ENCODE data around the gene PPM1F. TPM values are rescaled to one million over a fixed set of nuclear protein-coding genes. Genes with fewer than 3 reads are reported as not detected.

PPM1F gene
- total RNA-seq, 1 donor from 2014 or later: 51.0 TPM

DNA sequence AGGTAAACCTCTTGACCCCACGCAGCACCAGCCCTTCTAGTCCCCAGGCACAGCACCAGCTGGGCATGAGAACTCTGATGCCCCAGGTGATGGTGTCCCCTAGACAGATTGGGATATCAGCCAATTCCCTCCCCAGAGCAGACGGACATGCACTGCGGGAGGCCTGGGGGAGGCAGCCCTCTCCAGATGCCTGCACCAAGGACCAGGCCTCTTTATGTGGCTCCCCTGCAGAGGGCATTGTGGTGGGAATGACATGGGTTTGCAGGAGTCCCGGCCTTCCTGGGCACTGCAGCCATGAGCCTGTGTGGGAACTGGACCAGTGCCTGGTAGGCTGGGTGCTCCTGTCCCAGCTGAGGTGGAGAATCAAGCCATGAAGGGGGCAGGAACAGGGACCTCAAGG is 25.9 kb downstream of the PPM1F start:
- DNase-seq (no peak), ATAC-seq (no peak)
- intact Hi-C loops (cut with DNase I): no loop called here
- H3K9me3 ChIP-seq: no peaks in the 10 kb centered on the region
- TF ChIP-seq, protein P1, sequence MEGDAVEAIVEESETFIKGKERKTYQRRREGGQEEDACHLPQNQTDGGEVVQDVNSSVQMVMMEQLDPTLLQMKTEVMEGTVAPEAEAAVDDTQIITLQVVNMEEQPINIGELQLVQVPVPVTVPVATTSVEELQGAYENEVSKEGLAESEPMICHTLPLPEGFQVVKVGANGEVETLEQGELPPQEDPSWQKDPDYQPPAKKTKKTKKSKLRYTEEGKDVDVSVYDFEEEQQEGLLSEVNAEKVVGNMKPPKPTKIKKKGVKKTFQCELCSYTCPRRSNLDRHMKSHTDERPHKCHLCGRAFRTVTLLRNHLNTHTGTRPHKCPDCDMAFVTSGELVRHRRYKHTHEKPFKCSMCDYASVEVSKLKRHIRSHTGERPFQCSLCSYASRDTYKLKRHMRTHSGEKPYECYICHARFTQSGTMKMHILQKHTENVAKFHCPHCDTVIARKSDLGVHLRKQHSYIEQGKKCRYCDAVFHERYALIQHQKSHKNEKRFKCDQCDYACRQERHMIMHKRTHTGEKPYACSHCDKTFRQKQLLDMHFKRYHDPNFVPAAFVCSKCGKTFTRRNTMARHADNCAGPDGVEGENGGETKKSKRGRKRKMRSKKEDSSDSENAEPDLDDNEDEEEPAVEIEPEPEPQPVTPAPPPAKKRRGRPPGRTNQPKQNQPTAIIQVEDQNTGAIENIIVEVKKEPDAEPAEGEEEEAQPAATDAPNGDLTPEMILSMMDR (IDR thresholded peaks at IDR 0.05): no peak
- H3K36me3 ChIP-seq: peaks cover 94% of the 10 kb centered on the region
- no peak overlapping the region for H3K27ac ChIP-seq
- no peaks in the 10 kb centered on the region for H3K4me1 ChIP-seq
- no peaks in the 10 kb centered on the region for H3K27me3 ChIP-seq (ENCODE audit: low read depth)
- H3K4me3 ChIP-seq: no peak overlapping the region

DNA sequence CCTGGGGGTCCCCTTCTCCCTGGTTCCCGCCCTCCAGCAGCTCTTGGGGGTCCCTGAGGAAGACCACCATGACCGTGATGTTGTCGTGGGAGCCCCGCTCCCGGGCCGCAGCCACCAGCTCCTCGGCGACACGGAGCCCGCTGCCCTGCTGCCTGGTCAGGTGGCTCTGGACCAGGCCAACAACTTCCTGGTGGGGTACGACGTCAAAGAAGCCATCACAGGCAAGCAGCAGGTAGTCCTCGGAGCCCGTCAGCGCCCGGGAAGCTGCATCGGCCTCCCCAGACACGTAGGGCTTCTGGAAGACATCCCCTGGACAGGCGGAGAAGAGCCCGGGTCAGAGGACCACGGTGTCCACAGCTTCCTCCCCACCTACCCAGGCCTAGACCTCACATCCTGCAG is 29.5 kb downstream of the PPM1F start:
- TF ChIP-seq, protein P1 (IDR thresholded peaks at IDR 0.05): no peak
- no peaks in the 10 kb centered on the region for H3K4me1 ChIP-seq
- H3K27ac ChIP-seq: no peak overlapping the region
- H3K27me3 ChIP-seq (ENCODE audit: low read depth): no peaks in the 10 kb centered on the region
- intact Hi-C loops (cut with DNase I): no loop called here
- H3K4me3 ChIP-seq: no peak overlapping the region
- peaks cover 80% of the 10 kb centered on the region for H3K36me3 ChIP-seq
- no peaks in the 10 kb centered on the region for H3K9me3 ChIP-seq
- no peak for ATAC-seq
- DNase-seq: no peak

DNA sequence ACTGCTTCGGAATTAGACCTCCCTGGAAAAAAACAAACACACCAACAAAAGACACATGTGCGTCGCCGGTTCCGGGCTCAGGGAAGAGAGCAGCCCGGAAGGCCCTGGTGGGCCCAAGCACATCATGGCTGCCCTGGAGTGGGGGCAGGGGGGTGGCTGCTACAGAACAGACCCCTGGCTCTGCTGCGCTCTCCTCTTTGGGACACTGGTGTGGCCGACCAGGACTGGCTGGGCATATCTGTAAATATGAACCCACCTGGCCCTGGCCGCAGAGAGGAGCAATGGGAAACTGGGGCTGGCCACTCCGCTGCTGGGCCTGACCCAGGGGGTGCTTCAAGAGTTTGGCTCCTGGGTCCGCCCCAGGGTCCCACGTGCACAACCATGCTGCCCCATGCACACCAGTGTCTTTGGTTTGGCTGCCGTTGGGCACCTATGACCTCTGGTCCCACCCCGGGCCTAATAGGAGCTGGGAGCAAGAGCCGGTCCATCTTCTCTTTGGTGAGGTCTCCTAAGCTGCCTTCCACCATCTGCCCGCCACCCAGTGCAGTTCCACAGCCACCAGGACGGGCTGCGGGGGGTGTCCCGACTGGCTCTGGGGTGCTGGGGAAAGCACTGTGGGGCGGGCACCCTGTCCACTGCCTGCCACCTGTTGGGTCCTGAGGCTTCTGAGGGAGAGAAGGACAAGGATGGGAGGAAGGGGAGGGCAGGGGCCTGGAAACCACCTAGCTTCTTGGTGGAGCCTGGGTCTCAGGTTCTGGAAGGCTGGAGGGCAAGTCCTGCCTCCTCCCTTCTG is 30.1 kb downstream of the PPM1F start:
- TF ChIP-seq, protein P1 (IDR thresholded peaks at IDR 0.05): no peak
- Histone ChIP-seq H3K27me3 (ENCODE audit: low read depth) (no peaks in the 10 kb centered on the region), H3K9me3 (no peaks in the 10 kb centered on the region), H3K36me3 (peaks cover 74% of the 10 kb centered on the region), H3K27ac (no peak overlapping the region), H3K4me1 (no peaks in the 10 kb centered on the region), H3K4me3 (no peak overlapping the region)
- DNase-seq (no peak), ATAC-seq (no peak)
- intact Hi-C loops (cut with DNase I): no loop called here

DNA sequence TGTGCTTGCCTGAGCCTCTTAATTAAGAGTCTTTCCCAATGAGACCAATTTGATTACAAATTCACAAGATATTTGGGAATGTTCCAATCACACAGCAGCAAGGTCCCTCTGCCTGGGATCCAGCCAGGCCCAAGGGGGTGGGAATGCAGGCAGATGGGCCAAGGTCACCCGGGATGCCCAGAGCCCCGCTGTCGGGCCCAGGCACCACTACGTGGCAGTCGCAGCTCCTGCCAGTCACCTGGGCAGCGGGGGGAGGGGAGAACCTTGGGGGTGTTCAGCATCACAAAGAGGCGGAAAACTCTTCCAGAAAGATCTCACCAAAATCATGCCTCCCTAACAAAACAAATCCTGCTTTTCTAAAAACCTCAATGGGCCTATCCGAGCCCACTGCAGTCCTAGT is 30.9 kb downstream of the PPM1F start:
- no peak for DNase-seq
- no peaks in the 10 kb centered on the region for H3K9me3 ChIP-seq
- no peak for ATAC-seq
- TF ChIP-seq, protein P1 (IDR thresholded peaks at IDR 0.05): no peak
- no peaks in the 10 kb centered on the region for H3K27me3 ChIP-seq (ENCODE audit: low read depth)
- H3K27ac ChIP-seq: no peak overlapping the region
- no peaks in the 10 kb centered on the region for H3K4me1 ChIP-seq
- intact Hi-C loops (cut with DNase I): no loop called here
- no peak overlapping the region for H3K4me3 ChIP-seq
- H3K36me3 ChIP-seq: peaks cover 67% of the 10 kb centered on the region

DNA sequence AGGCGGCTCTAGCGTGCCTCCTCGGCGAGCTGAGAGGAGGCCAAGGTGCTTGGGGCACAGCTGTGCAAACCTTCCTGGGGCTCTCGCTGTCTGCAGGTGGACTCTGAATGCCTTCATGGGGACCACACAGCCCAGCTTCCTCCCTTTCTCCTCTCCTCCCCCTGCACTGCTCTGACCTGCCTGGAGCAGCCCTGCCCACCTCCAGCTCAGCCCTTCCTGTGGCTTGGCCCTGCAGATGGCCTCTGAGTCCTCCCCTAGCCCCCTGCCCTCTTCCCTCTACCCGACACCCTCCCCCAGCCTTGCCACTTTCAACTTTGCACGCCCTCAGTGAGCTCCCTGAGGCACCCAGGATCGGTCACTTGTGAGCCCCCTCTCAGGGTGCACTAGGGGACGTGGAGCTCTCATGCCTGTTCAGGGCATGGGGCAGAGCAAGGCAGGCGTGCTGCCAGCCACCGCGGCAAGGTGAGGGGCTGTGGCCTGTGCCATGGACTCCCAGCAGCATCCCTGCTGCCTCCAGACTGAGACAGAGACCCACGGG is 31.4 kb downstream of the PPM1F start:
- H3K27me3 ChIP-seq (ENCODE audit: low read depth): no peaks in the 10 kb centered on the region
- ATAC-seq (no peak), DNase-seq (no peak)
- H3K36me3 ChIP-seq: peaks cover 62% of the 10 kb centered on the region
- H3K4me3 ChIP-seq: no peak overlapping the region
- H3K27ac ChIP-seq: no peak overlapping the region
- no peaks in the 10 kb centered on the region for H3K4me1 ChIP-seq
- intact Hi-C loops (cut with DNase I): no loop called here
- no peaks in the 10 kb centered on the region for H3K9me3 ChIP-seq
- TF ChIP-seq, protein P1 (IDR thresholded peaks at IDR 0.05): no peak

Data from lower lobe of right lung (tissue), 2 donors.